ENCODE data around the gene IGSF3.
"Not testable (repeated sequence)": the region's sequence is repeated elsewhere in the genome, so short reads cannot be mapped to it uniquely, and the experiment has no call there.

IGSF3 gene

GRCh38 chr1:116572771-116573430 lies 94.6 kb downstream of the IGSF3 start:
- no peak for DNase-seq

GRCh38 chr1:116572099-116572498 lies 95.4 kb downstream of the IGSF3 start:
- no peak for DNase-seq

- no peak for DNase-seq
Measured at GRCh38 chr1:116571215-116571919, 96.2 kb downstream of the IGSF3 start.

GRCh38 chr1:116570358-116571214 lies 96.9 kb downstream of the IGSF3 start, which contains the start of gene CD58:
TSS of gene CD58 (minus strand) at chr1:116571026. CDS start at chr1:116570972, 54 bp downstream.
- DNase-seq: peak; percentile 75

GRCh38 chr1:116569776-116570357 lies 97.7 kb downstream of the IGSF3 start:
- no peak for DNase-seq

GRCh38 chr1:116569381-116569670 lies 98.2 kb downstream of the IGSF3 start:
- DNase-seq: no peak

GRCh38 chr1:116568662-116569380 lies 98.7 kb downstream of the IGSF3 start:
- no peak for DNase-seq

- no peak for DNase-seq
Measured at GRCh38 chr1:116567790-116568661, 99.5 kb downstream of the IGSF3 start.

GRCh38 chr1:116565222-116565621 lies 102.3 kb downstream of the IGSF3 start:
- no peak for DNase-seq

GRCh38 chr1:116564426-116564825 lies 103.1 kb downstream of the IGSF3 start:
- DNase-seq: no peak

- DNase-seq: not testable (repeated sequence)
Measured at GRCh38 chr1:116562465-116562864, 105.1 kb downstream of the IGSF3 start.

GRCh38 chr1:116561563-116561962 lies 106.0 kb downstream of the IGSF3 start:
- no peak for DNase-seq

- no peak for DNase-seq
Measured at GRCh38 chr1:116560704-116561490, 106.6 kb downstream of the IGSF3 start.

GRCh38 chr1:116559304-116559761 lies 108.2 kb downstream of the IGSF3 start:
- DNase-seq: no peak

- DNase-seq: no peak
Measured at GRCh38 chr1:116558571-116558970, 109.0 kb downstream of the IGSF3 start.

GRCh38 chr1:116558140-116558549 lies 109.4 kb downstream of the IGSF3 start:
- no peak for DNase-seq

GRCh38 chr1:116557323-116557878 lies 110.1 kb downstream of the IGSF3 start:
- DNase-seq: no peak

- DNase-seq: peak; percentile 39
Measured at GRCh38 chr1:116556289-116557006, 111.1 kb downstream of the IGSF3 start.

- DNase-seq: no peak
Measured at GRCh38 chr1:116554924-116555323, 112.6 kb downstream of the IGSF3 start.
